Fibroblast of the aortic adventitia (primary cell): Measurements from ENCODE around the gene PAQR4. TPM values are rescaled to one million over a fixed set of nuclear protein-coding genes. Genes with fewer than 3 reads are reported as not detected.

Experiments used
- DNase-seq: peaks from one replicate; pipeline ENCODE4 v3.0.0-alpha.2; 2010; ENCODE audit warnings: low read depth
- H3K4me3 ChIP-seq: 2 replicates; pipeline ENCODE4 v1.5.1; 2011; ENCODE audit warnings: low read depth, mild to moderate bottlenecking, control low read depth, low read length, moderate library complexity
- CTCF ChIP-seq: IDR thresholded peaks from 2 replicates; pipeline ENCODE4 v1.5.1; 2011; ENCODE audit warnings: mild to moderate bottlenecking, low read length, control low read depth, inconsistent platforms; ENCODE audit not compliant: insufficient read depth
- total RNA-seq: library from RNA; depleted of rRNA; stranded (reverse); fragments of >200 nt; gene quantifications from 2 replicates; pipeline ENCODE4 v1.2.3, GENCODE V29; 2012; ENCODE audit warnings: low replicate concordance

Gene PAQR4
- total RNA-seq, 1 donor, result 13.8 TPM

GRCh38 chr16:2981177-2981898 is 12.2 kb downstream of the PAQR4 start:
- DNase-seq, result no peak
- H3K4me3 ChIP-seq, result no peak overlapping the region
- no peak for TF ChIP-seq CTCF

- no peak for TF ChIP-seq CTCF
Observed at GRCh38 chr16:2981899-2982250, 12.7 kb downstream of the PAQR4 start.

GRCh38 chr16:2982402-2982801 is 13.3 kb downstream of the PAQR4 start:
- no peak overlapping the region for H3K4me3 ChIP-seq
- no peak for TF ChIP-seq CTCF
- DNase-seq, result no peak

More at GRCh38 chr16:2981899-2982250, 12.7 kb downstream of the PAQR4 start:
- DNase-seq, result no peak
- H3K4me3 ChIP-seq, result no peak overlapping the region

GRCh38 chr16:2983706-2984136 is 14.6 kb downstream of the PAQR4 start:
- peak; percentile 65 for DNase-seq
- H3K4me3 ChIP-seq, result peak overlapping the region; percentile 41
- TF ChIP-seq CTCF, result peak; percentile 62

- no peak overlapping the region for H3K4me3 ChIP-seq
- no peak for DNase-seq
- no peak for TF ChIP-seq CTCF
Observed at GRCh38 chr16:2985462-2985861, 16.3 kb downstream of the PAQR4 start.

GRCh38 chr16:2985893-2986355 is 16.8 kb downstream of the PAQR4 start:
- TF ChIP-seq CTCF, result no peak

GRCh38 chr16:2986623-2987188 is 17.6 kb downstream of the PAQR4 start:
- H3K4me3 ChIP-seq, result no peak overlapping the region
- DNase-seq, result no peak
- TF ChIP-seq CTCF, result no peak

More at GRCh38 chr16:2985893-2986355, 16.8 kb downstream of the PAQR4 start:
- DNase-seq, result no peak
- H3K4me3 ChIP-seq, result no peak overlapping the region
